OCI-M1 (cell line): ENCODE measurements around the gene CD109.

ENCODE experiments used
- DNase-seq: peaks from one replicate; lab custom pipeline; 2025; lab: John Stamatoyannopoulos, UW

The CD109 gene

DNA sequence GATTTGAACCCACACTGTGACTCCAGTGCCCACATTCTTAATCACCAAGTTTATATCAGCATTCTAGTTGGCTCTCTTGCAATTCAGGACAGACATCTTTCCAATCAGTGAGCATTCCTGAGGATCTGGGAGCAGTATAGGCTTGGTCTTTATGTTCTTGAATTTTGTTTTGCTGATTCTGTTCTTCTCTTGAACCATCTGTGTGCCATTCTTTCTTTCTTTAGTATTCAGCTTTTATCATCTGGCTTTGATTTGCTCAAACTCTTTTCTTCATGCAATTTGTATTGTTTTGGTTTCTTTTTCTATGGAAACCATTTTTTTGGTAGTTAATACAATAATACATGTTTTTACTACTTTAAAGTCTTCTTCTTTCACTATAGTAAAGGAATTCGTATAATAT lies 162.4 kb downstream of the CD109 start:
- no peak for DNase-seq

DNA sequence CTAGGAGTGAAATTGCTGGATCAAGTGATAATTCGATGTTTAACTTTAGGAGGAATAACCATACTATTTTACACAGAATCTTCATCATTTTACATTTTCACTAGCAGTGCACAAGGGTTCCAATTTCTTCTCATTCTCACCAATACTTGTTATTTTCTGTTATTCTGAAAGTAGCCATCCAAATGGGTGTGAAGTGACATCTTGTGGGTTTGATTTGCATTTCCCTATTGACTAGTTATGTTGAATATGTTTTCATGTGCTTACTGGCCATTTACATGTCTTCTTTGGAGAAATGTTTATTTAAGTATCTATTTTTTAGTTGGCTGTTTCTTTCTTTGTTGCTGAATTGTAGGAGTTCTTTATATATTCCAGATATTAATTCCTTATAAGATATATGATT lies 164.3 kb downstream of the CD109 start:
- no peak for DNase-seq

DNA sequence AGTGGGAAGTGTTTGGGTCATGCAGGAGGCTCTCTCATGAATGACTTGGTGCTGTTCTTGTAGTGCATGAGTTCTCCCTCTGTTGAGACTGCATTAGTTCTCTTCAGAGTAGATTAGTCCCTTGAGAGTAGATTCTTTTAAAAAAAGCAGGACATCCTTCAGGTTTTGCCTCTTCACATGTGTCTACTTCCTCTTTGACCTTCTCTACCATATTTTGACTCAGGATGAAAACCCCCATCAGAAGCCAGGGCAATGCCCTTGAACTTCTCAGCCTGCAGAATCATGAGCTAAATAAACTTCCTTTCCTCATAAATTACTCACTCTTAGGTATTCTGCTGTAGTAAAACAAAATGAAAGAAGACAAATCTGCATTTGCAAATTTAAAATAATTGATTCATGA lies 170.3 kb downstream of the CD109 start:
- DNase-seq = no peak

DNA sequence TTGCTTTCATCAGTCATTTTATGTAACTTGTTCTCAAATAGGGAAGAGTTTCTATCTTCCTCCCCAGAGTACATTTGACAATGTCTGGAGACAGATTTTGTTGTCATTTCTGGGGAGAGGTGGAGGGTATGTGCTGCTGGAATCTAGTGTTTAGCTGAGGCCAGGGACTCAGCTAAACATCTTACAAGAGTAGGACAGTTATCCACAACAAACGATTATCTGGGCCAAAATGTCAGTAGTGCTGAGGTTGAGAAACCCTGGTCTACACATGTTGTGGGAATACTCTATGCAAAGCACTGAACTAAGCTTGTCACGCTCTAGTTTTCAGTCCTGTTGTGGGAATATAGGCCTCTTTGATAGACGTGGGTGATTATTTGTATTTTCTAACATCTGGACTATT lies 171.4 kb downstream of the CD109 start:
- no peak for DNase-seq

DNA sequence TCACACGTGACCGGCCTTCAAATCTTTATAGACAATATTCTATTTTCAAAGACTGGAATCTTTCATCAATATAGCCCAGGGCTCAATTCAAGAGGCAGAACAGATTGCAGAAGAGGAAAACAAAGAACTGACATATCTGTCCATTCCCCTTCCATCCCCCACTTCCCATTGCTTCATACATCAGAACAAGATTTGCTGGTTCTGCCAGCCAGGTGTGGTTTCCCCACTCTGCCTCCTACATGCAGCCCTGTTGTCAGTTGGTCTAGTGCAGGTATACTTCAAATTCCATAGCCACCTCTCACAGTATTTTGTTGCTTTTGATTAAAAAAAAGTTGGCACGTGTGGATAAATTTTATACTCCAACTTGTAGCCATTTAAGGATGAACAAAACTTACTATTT lies 174.9 kb downstream of the CD109 start:
- no peak for DNase-seq

DNA sequence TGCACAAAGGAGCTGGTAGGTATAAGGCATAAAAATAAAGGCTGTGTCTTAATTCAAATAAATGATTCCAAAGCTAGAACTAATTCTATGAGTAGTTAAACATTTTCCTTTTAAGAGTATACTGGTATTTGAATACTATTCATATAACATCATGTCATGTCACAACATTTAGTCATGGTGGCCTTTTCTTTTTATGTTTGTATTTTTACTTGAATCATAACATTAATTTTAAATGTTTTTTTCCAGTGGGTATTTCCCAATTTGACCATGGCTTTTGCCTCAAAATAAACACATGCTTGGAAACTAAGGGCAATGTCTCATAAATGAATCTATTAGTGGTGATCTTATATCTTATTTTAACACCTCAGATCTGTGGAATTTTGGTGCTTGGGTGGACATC lies 177.1 kb downstream of the CD109 start:
- no peak for DNase-seq
